HCT116 (cell line): ENCODE results near the gene NAPA. TPM values are rescaled to one million over a fixed set of nuclear protein-coding genes. Genes with fewer than 3 reads are reported as not detected.

Source experiments
- ATAC-seq: fragments of 200-7000 bp; cut with Tn5 transposase; 2 replicates; pipeline ENCODE4 v1.9.1; 2020; ENCODE audit warnings: mild to moderate bottlenecking, moderate library complexity
- BruUV-seq: library from RNA; stranded (reverse); fragments of 400-500 nt; replicated peaks from 2 replicates; lab custom pipeline; 2021; lab: Mats Ljungman, UMichigan
- CTCF ChIA-PET: fragments of 300-600 bp; sonication (Branson Sonifier 250); formaldehyde crosslinking; loops from one replicate; lab custom pipeline; 2021; ENCODE audit warnings: antibody characterized with exemption; lab: Charles Lee
- POLR2A ChIA-PET: fragments of 300-600, 350-600 bp; sonication (Branson Sonifier 250); formaldehyde crosslinking; loops from one replicate; lab custom pipeline; 2021; ENCODE audit warnings: antibody characterized with exemption; lab: Charles Lee
- RAD21 ChIA-PET, 2 experiments: fragments of 300-600 bp; sonication (Branson Sonifier 250); formaldehyde crosslinking; loops; one replicate each; lab custom pipeline; 2023; ENCODE audit warnings: low total read pairs in 2 of 2; ENCODE audit not compliant: uncharacterized antibody in 2 of 2, unreplicated experiment in 2 of 2, low non-redundant PET in 1 of 2; lab: Charles Lee
- DNase-seq: peaks from one replicate; pipeline ENCODE4 v3.0.0-alpha.2; 2010; ENCODE audit warnings: low read depth, low spot score
- H2AFZ ChIP-seq: fragments of 200-600 bp; shearing (Covaris generic), sonication (generic); 2 replicates; pipeline ENCODE4 v1.6.1; 2017; ENCODE audit warnings: low read depth, mixed run types, mixed read lengths, antibody characterized with exemption, low read length; ENCODE audit not compliant: poor library complexity, severe bottlenecking
- H3K27ac ChIP-seq: 2 replicates; pipeline ENCODE4 v1.5.1; 2012; ENCODE audit warnings: low read depth, low read length
- H3K27me3 ChIP-seq: fragments of 200-600 bp; sonication (generic); 2 replicates; pipeline ENCODE4 v1.6.1; 2016; ENCODE audit warnings: mixed run types, low read length, mixed read lengths; ENCODE audit not compliant: insufficient read depth
- H3K36me3 ChIP-seq, 2 experiments: fragments of 200-500 bp in 1 of 2; fragments of 200-600 bp in 1 of 2; sonication (Bioruptor generic) in 1 of 2; sonication (generic) in 1 of 2; 2 replicates each; pipeline versions ENCODE4 v1.5.1 to v1.6.1; 2014 to 2016; ENCODE audit warnings: low read length in 2 of 2, inconsistent platforms in 1 of 2, mixed read lengths in 1 of 2, mixed run types in 1 of 2; ENCODE audit not compliant: insufficient read depth in 2 of 2, control insufficient read depth in 1 of 2
- H3K4me1 ChIP-seq, 2 experiments: fragments of 200-600 bp in 1 of 2; sonication (generic) in 1 of 2; 2 replicates each; pipeline versions ENCODE4 v1.5.1 to v1.6.1; 2012 to 2017; ENCODE audit warnings: low read length in 2 of 2, inconsistent platforms in 1 of 2, mild to moderate bottlenecking in 1 of 2, mixed read lengths in 1 of 2, mixed run types in 1 of 2, moderate library complexity in 1 of 2; ENCODE audit not compliant: insufficient read depth in 2 of 2, control insufficient read depth in 1 of 2
- H3K4me2 ChIP-seq: fragments of 200-600 bp; sonication (generic); 2 replicates; pipeline ENCODE4 v1.6.1; 2017; ENCODE audit warnings: mixed run types, low read length, mixed read lengths
- H3K4me3 ChIP-seq, 2 experiments: fragments of 200-600 bp in 1 of 2; sonication (generic) in 1 of 2; replicated peaks in 1 of 2; 2 replicates each; pipeline ENCODE4 v1.5.1; 2011 to 2016; ENCODE audit warnings: low read length in 2 of 2, control low read depth in 1 of 2, low read depth in 1 of 2, mild to moderate bottlenecking in 1 of 2, mixed read lengths in 1 of 2, mixed run types in 1 of 2
- H3K79me2 ChIP-seq: fragments of 200-600 bp; sonication (generic); 2 replicates; pipeline ENCODE4 v1.6.1; 2017; ENCODE audit warnings: mild to moderate bottlenecking, mixed run types, low read length, moderate library complexity, mixed read lengths; ENCODE audit not compliant: insufficient read depth
- H3K9ac ChIP-seq: fragments of 200-600 bp; sonication (generic); 2 replicates; pipeline ENCODE4 v1.6.1; 2016; ENCODE audit warnings: low read length, mixed read lengths
- H3K9me2 ChIP-seq: fragments of 200-600 bp; sonication (generic), shearing (Covaris generic); 2 replicates; pipeline ENCODE4 v1.6.1; 2017; ENCODE audit warnings: mixed run types, mild to moderate bottlenecking, moderate library complexity; ENCODE audit not compliant: insufficient read depth
- H3K9me3 ChIP-seq, 2 experiments: fragments of 200-500 bp in 1 of 2; fragments of 200-600 bp in 1 of 2; sonication (Bioruptor generic) in 1 of 2; sonication (generic) in 1 of 2; 2 replicates each; pipeline ENCODE4 v1.6.1; 2014 to 2017; ENCODE audit warnings: low read length in 2 of 2, mixed read lengths in 2 of 2, inconsistent platforms in 1 of 2, low read depth in 1 of 2, mild to moderate bottlenecking in 1 of 2, mixed run types in 1 of 2, moderate library complexity in 1 of 2; ENCODE audit not compliant: control insufficient read depth in 1 of 2, insufficient read depth in 1 of 2
- H4K20me1 ChIP-seq: fragments of 200-600 bp; sonication (generic), shearing (Covaris generic); 2 replicates; pipeline ENCODE4 v1.6.1; 2017; ENCODE audit warnings: mixed run types, mild to moderate bottlenecking, moderate library complexity; ENCODE audit not compliant: insufficient read depth
- CBX3 ChIP-seq: IDR thresholded peaks from 2 replicates; pipeline ENCODE4 v1.6.1; 2012; ENCODE audit warnings: low read depth
- CEBPB ChIP-seq: IDR thresholded peaks from 2 replicates; pipeline ENCODE4 v1.6.1; 2012; ENCODE audit warnings: low read depth
- CTCF ChIP-seq, 3 experiments: fragments of 200-600 bp in 1 of 3; sonication (generic) in 1 of 3; IDR thresholded peaks in 2 of 3; conservative IDR thresholded peaks in 1 of 3; 2 replicates each; pipeline ENCODE4 v1.5.1; 2012 to 2017; ENCODE audit warnings: low read depth in 2 of 3, low read length in 2 of 3, antibody characterized with exemption in 1 of 3, borderline replicate concordance in 1 of 3, control low read depth in 1 of 3, mild to moderate bottlenecking in 1 of 3, mixed read lengths in 1 of 3, mixed run types in 1 of 3, moderate library complexity in 1 of 3; ENCODE audit not compliant: insufficient read depth in 1 of 3
- ELF1 ChIP-seq: IDR thresholded peaks from 2 replicates; pipeline ENCODE4 v1.6.1; 2012; ENCODE audit warnings: low read depth, borderline replicate concordance
- EZH2 ChIP-seq: fragments of 200-600 bp; sonication (generic); IDR thresholded peaks from 2 replicates; pipeline ENCODE4 v1.6.1; 2017; ENCODE audit warnings: antibody characterized with exemption, mixed run types
- FOSL1 ChIP-seq: IDR thresholded peaks from 2 replicates; pipeline ENCODE4 v1.6.1; 2012; ENCODE audit warnings: low read depth
- JUND ChIP-seq: IDR thresholded peaks from 2 replicates; pipeline ENCODE4 v1.6.1; 2012
- MAX ChIP-seq: IDR thresholded peaks from 2 replicates; pipeline ENCODE4 v1.6.1; 2012
- POLR2A ChIP-seq: IDR thresholded peaks from 2 replicates; pipeline ENCODE4 v1.7.0; 2011; ENCODE audit warnings: borderline replicate concordance; ENCODE audit not compliant: insufficient read depth, insufficient read length; ENCODE audit errors: extremely low read depth
- POLR2AphosphoS5 ChIP-seq: IDR thresholded peaks from 2 replicates; pipeline ENCODE4 v1.6.1; 2011; ENCODE audit warnings: mild to moderate bottlenecking, low read depth, low read length, moderate library complexity
- REST ChIP-seq: IDR thresholded peaks from 2 replicates; pipeline ENCODE4 v1.6.1; 2012; ENCODE audit warnings: low read depth
- SIN3A ChIP-seq: IDR thresholded peaks from 2 replicates; pipeline ENCODE4 v1.6.1; 2012; ENCODE audit warnings: low read depth
- TCF7L2 ChIP-seq: IDR thresholded peaks from 2 replicates; pipeline ENCODE4 v1.7.0; 2011; ENCODE audit warnings: borderline replicate concordance, inconsistent platforms; ENCODE audit not compliant: insufficient read depth, insufficient read length; ENCODE audit errors: extremely low read depth
- YY1 ChIP-seq: IDR thresholded peaks from 2 replicates; pipeline ENCODE4 v1.6.1; 2011; ENCODE audit warnings: low read length, low read depth, moderate library complexity, mild to moderate bottlenecking; ENCODE audit not compliant: insufficient replicate concordance; ENCODE audit errors: extremely low read depth
- ZBTB33 ChIP-seq: IDR thresholded peaks from 2 replicates; pipeline ENCODE4 v1.6.1; 2011; ENCODE audit warnings: mild to moderate bottlenecking, low read length, moderate library complexity; ENCODE audit not compliant: insufficient replicate concordance; ENCODE audit errors: extremely low read depth
- ZFX ChIP-seq: fragments of 450-650 bp; IDR thresholded peaks from 2 replicates; pipeline ENCODE4 v1.6.1; 2017
- ZNF274 ChIP-seq: fragments of 200-500 bp; sonication (Bioruptor generic); IDR thresholded peaks from 2 replicates; pipeline ENCODE4 v1.6.1; 2014; ENCODE audit warnings: mild to moderate bottlenecking, low read depth, low read length, inconsistent platforms
- intact Hi-C: fragments of 100-400 bp; cut with micrococcal nuclease; formaldehyde crosslinking; loops from 2 replicates; pipeline ENCODE4 v1.10.0; 2022
- total RNA-seq: library from RNA; stranded (reverse); gene quantifications from one replicate; pipeline ENCODE4 v1.2.1, GENCODE V29; 2021; ENCODE audit not compliant: unreplicated experiment
- TF ChIP-seq, protein P1 (sequence below): IDR thresholded peaks from 2 replicates; pipeline ENCODE4 v1.6.1; 2012

Gene NAPA
- total RNA-seq, 1 experiment from 2014 or later, result 58.8 TPM

GRCh38 chr19:47511128-47511517 is 3.7 kb downstream of the NAPA start:
- BruUV-seq, result no TSS peak
- Histone ChIP-seq H3K9me2 (no peaks in the 10 kb centered on the region), H3K27me3 (no peaks in the 10 kb centered on the region), H3K79me2 (peaks cover 55% of the 10 kb centered on the region), H3K36me3 (no peaks in the 10 kb centered on the region), H3K4me1 (peaks cover 7 to 24% of the 10 kb centered on the region in 2 experiments; a peak in 3 of 4 replicates), H4K20me1 (no peaks in the 10 kb centered on the region), H3K9me3 (no peaks in the 10 kb centered on the region), H3K4me2 (no peak overlapping the region), H2AFZ (no peak overlapping the region), H3K9ac (no peak overlapping the region), H3K27ac (no peak overlapping the region), H3K4me3 (no peak overlapping the region)
- ChIA-PET RAD21 (no interaction called here), CTCF (no interaction called here), POLR2A (no interaction called here)
- ATAC-seq (no peak), DNase-seq (no peak)
- TF ChIP-seq CTCF (IDR thresholded peaks at IDR 0.05 in 2 of 3, conservative IDR thresholded peaks at IDR 0.05 in 1 of 3; ENCODE audit: borderline replicate concordance in 1 of 3, insufficient read depth in 1 of 3, low read depth in 2 of 3, low read length in 2 of 3) (no peak), SIN3A (no peak), ZFX (no peak), ZNF274 (no peak), TCF7L2 (no peak), POLR2A (no peak), JUND (no peak), ZBTB33 (no peak), REST (no peak), CEBPB (no peak), ELF1 (no peak), EZH2 (no peak), POLR2AphosphoS5 (no peak), FOSL1 (no peak), CBX3 (no peak), MAX (no peak), YY1 (no peak)
- TF ChIP-seq, protein P1, sequence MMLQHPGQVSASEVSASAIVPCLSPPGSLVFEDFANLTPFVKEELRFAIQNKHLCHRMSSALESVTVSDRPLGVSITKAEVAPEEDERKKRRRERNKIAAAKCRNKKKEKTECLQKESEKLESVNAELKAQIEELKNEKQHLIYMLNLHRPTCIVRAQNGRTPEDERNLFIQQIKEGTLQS, result no peak
- intact Hi-C loops, result no loop called here
